K562 (cell line): ENCODE measurements around the gene CTPS1. TPM values are rescaled to one million over a fixed set of nuclear protein-coding genes. Genes with fewer than 3 reads are reported as not detected.

Experiments
- C11orf30 ChIP-seq: fragments of 450-650 bp; IDR thresholded peaks from 2 replicates; pipeline ENCODE4 v1.6.1; 2016; ENCODE audit warnings: low read depth, mild to moderate bottlenecking
- ELF1 ChIP-seq: fragments of 200-800 bp; sonication (Bioruptor generic); IDR thresholded peaks from 2 replicates; pipeline ENCODE4 v1.6.1; 2016; ENCODE audit warnings: missing genetic modification characterization, missing compliant biosample characterization
- MXI1 ChIP-seq: IDR thresholded peaks from 2 replicates; pipeline ENCODE4 v1.6.1; 2011; ENCODE audit warnings: low read depth, mild to moderate bottlenecking, improper control_type of control experiment, low read length
- PML ChIP-seq: IDR thresholded peaks from 2 replicates; pipeline ENCODE4 v1.6.1; 2012; ENCODE audit warnings: low read length, inconsistent platforms
- PYGO2 ChIP-seq: fragments of 450-650 bp; IDR thresholded peaks from 2 replicates; pipeline ENCODE4 v1.6.1; 2016; ENCODE audit warnings: mild to moderate bottlenecking, missing genetic modification characterization, moderate library complexity, missing compliant biosample characterization
- RAD21 ChIP-seq, 2 experiments: fragments of 250-450 bp in 1 of 2; fragments of 450-650 bp in 1 of 2; sonication (Bioruptor Pico) in 1 of 2; formaldehyde crosslinking in 1 of 2; IDR thresholded peaks in 1 of 2; conservative IDR thresholded peaks in 1 of 2; 2 replicates each; pipeline versions ENCODE4 v1.4.0 to v1.8.0; 2020 to 2022; ENCODE audit warnings: mild to moderate bottlenecking in 2 of 2, moderate library complexity in 1 of 2
- RFX7 ChIP-seq: fragments of 250-450 bp; sonication (Bioruptor Pico); IDR thresholded peaks from 2 replicates; pipeline ENCODE4 v1.5.1; 2021; ENCODE audit warnings: mild to moderate bottlenecking
- SIN3B ChIP-seq: fragments of 450-650 bp; IDR thresholded peaks from 2 replicates; pipeline ENCODE4 v1.6.1; 2017; ENCODE audit warnings: low read depth, mild to moderate bottlenecking, moderate library complexity
- SMARCA5 ChIP-seq: fragments of 450-650 bp; IDR thresholded peaks from 2 replicates; pipeline ENCODE4 v1.6.1; 2016
- SNIP1 ChIP-seq: fragments of 450-650 bp; IDR thresholded peaks from 2 replicates; pipeline ENCODE4 v1.7.1; 2017; ENCODE audit warnings: low read depth, mild to moderate bottlenecking
- ZFPM2 ChIP-seq: fragments of 250-450 bp; sonication (Bioruptor Pico); IDR thresholded peaks from 2 replicates; pipeline ENCODE4 v1.5.1; 2022; ENCODE audit warnings: mild to moderate bottlenecking
- ZNF551 ChIP-seq: fragments of 250-450 bp; sonication (Bioruptor Pico); IDR thresholded peaks from 2 replicates; pipeline ENCODE4 v1.5.0; 2021; ENCODE audit warnings: mild to moderate bottlenecking, moderate library complexity
- polyA plus RNA-seq, 8 experiments: library from polyadenylated mRNA; depleted of rRNA in 4 of 8; stranded (reverse) in 5 of 8; unstranded in 3 of 8; fragments of >200 nt; fragmentation: Nextera tagmentation in 2 of 8; fragmentation: Illumina TruSeq in 1 of 8; extraction: Ambion mirVana in 2 of 8; extraction: Trizol in 1 of 8; gene quantifications; 2 replicates each; pipeline versions ENCODE4 v1.2.1 to v1.2.3, GENCODE V29; 2011 to 2014; ENCODE audit warnings: inconsistent platforms in 1 of 8, missing spikeins in 1 of 8
- total RNA-seq, 7 experiments: library from RNA; depleted of rRNA in 6 of 7; stranded (reverse); fragments of >200 nt in 6 of 7; fragmentation: Illumina TruSeq in 2 of 7; extraction: Trizol in 2 of 7; gene quantifications; 2 replicates each; pipeline versions ENCODE4 v1.2.1 to v1.2.3, GENCODE V29; 2011 to 2021; ENCODE audit warnings: low replicate concordance in 1 of 7
- TF ChIP-seq, protein P1 (sequence below): sonication (generic); formaldehyde crosslinking; IDR thresholded peaks from 2 replicates; pipeline ENCODE4 v1.9.0; 2022; ENCODE audit warnings: mild to moderate bottlenecking, missing genetic modification reagents
- TF ChIP-seq, protein P2 (sequence below): fragments of 250-450 bp; sonication (Bioruptor Pico); IDR thresholded peaks from 2 replicates; pipeline ENCODE4 v1.8.0; 2021; ENCODE audit warnings: borderline replicate concordance, mild to moderate bottlenecking, moderate library complexity; ENCODE audit not compliant: poor library complexity, severe bottlenecking
- TF ChIP-seq, protein P3 (sequence below): IDR thresholded peaks from 2 replicates; pipeline ENCODE4 v1.6.1; 2016; ENCODE audit warnings: missing genetic modification characterization, missing compliant biosample characterization
- TF ChIP-seq, protein P4 (sequence below): fragments of 250-450 bp; sonication (Bioruptor Pico); IDR thresholded peaks from 2 replicates; pipeline ENCODE4 v1.8.0; 2022; ENCODE audit warnings: moderate library complexity, mild to moderate bottlenecking, inconsistent platforms
- TF ChIP-seq, protein P5 (sequence below): sonication (generic); formaldehyde crosslinking; IDR thresholded peaks from 2 replicates; pipeline ENCODE4 v1.5.0; 2020; ENCODE audit warnings: missing genetic modification reagents
- TF ChIP-seq, protein P6 (sequence below): fragments of 250-450 bp; sonication (Bioruptor Pico); IDR thresholded peaks from 2 replicates; pipeline ENCODE4 v1.5.0; 2021
- TF ChIP-seq, protein P7 (sequence below): fragments of 250-450 bp; sonication (Bioruptor Pico); IDR thresholded peaks from 2 replicates; pipeline ENCODE4 v1.5.0; 2022; ENCODE audit warnings: mild to moderate bottlenecking

The CTPS1 gene
- total and polyA plus RNA-seq, 9 of the 15 experiments (the other 6 are each of a cell fraction or from before 2014, with no cell fraction given) = 44.4 to 164 (median 87.7) TPM

DNA sequence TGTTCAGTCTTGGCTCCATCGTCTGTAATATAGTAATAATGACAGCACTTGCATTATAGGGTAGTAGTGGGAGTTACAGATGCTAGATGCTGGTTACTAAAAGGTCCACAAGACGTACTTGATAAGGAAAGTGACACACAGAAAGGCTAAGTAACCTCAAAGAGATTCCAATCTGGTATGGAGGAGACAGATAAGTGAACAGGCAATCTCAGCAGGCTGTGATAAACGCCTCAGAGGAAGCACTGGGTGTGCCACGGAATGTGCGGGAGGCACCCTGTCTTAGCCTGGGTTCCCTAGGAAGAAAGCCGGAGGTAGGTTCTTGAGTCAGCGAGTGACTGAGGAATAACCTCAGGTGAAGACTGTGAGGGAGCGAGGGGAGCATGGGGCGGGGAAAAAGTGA lies 4.6 kb upstream of the CTPS1 start (continued):
- TF ChIP-seq, protein P1, sequence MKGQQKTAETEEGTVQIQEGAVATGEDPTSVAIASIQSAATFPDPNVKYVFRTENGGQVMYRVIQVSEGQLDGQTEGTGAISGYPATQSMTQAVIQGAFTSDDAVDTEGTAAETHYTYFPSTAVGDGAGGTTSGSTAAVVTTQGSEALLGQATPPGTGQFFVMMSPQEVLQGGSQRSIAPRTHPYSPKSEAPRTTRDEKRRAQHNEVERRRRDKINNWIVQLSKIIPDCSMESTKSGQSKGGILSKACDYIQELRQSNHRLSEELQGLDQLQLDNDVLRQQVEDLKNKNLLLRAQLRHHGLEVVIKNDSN (CRISPR knock-in tag) = no peak
- TF ChIP-seq ZNF551 = no peak
- TF ChIP-seq, protein P2, sequence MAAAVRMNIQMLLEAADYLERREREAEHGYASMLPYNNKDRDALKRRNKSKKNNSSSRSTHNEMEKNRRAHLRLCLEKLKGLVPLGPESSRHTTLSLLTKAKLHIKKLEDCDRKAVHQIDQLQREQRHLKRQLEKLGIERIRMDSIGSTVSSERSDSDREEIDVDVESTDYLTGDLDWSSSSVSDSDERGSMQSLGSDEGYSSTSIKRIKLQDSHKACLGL (CRISPR knock-in tag) = no peak
- TF ChIP-seq, protein P3, sequence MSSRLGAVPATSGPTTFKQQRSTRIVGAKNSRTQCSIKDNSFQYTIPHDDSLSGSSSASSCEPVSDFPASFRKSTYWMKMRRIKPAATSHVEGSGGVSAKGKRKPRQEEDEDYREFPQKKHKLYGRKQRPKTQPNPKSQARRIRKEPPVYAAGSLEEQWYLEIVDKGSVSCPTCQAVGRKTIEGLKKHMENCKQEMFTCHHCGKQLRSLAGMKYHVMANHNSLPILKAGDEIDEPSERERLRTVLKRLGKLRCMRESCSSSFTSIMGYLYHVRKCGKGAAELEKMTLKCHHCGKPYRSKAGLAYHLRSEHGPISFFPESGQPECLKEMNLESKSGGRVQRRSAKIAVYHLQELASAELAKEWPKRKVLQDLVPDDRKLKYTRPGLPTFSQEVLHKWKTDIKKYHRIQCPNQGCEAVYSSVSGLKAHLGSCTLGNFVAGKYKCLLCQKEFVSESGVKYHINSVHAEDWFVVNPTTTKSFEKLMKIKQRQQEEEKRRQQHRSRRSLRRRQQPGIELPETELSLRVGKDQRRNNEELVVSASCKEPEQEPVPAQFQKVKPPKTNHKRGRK (tag) = no peak
- TF ChIP-seq SIN3B = no peak
- TF ChIP-seq C11orf30 = no peak
- no peak for TF ChIP-seq ZFPM2 (CRISPR knock-in tag)
- TF ChIP-seq PML = peak; percentile 91; the same call in 1 of the 2 replicates
- TF ChIP-seq, protein P4, sequence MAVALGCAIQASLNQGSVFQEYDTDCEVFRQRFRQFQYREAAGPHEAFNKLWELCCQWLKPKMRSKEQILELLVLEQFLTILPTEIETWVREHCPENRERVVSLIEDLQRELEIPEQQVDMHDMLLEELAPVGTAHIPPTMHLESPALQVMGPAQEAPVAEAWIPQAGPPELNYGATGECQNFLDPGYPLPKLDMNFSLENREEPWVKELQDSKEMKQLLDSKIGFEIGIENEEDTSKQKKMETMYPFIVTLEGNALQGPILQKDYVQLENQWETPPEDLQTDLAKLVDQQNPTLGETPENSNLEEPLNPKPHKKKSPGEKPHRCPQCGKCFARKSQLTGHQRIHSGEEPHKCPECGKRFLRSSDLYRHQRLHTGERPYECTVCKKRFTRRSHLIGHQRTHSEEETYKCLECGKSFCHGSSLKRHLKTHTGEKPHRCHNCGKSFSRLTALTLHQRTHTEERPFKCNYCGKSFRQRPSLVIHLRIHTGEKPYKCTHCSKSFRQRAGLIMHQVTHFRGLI = peak; percentile 76; the same call in 1 of the 2 replicates
- 0 out of 4 replicates have a peak, but pooled peaks of 1 of the 2 experiments have one; percentile 19 for TF ChIP-seq RAD21 (CRISPR knock-in tag; conservative IDR thresholded peaks at IDR 0.05 in 1 of 2, IDR thresholded peaks at IDR 0.05 in 1 of 2)
- peak; percentile 9; the same call in 1 of the 2 replicates for TF ChIP-seq ELF1 (tag)
- TF ChIP-seq SMARCA5 = no peak
- TF ChIP-seq PYGO2 = peak; percentile 90
- TF ChIP-seq SNIP1 = no peak
- TF ChIP-seq, protein P5, sequence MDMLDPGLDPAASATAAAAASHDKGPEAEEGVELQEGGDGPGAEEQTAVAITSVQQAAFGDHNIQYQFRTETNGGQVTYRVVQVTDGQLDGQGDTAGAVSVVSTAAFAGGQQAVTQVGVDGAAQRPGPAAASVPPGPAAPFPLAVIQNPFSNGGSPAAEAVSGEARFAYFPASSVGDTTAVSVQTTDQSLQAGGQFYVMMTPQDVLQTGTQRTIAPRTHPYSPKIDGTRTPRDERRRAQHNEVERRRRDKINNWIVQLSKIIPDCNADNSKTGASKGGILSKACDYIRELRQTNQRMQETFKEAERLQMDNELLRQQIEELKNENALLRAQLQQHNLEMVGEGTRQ (CRISPR knock-in tag) = no peak
- TF ChIP-seq MXI1 = no peak
- TF ChIP-seq, protein P6, sequence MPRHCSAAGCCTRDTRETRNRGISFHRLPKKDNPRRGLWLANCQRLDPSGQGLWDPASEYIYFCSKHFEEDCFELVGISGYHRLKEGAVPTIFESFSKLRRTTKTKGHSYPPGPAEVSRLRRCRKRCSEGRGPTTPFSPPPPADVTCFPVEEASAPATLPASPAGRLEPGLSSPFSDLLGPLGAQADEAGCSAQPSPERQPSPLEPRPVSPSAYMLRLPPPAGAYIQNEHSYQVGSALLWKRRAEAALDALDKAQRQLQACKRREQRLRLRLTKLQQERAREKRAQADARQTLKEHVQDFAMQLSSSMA (CRISPR knock-in tag) = no peak
- TF ChIP-seq RFX7 (CRISPR knock-in tag) = no peak
- TF ChIP-seq, protein P7, sequence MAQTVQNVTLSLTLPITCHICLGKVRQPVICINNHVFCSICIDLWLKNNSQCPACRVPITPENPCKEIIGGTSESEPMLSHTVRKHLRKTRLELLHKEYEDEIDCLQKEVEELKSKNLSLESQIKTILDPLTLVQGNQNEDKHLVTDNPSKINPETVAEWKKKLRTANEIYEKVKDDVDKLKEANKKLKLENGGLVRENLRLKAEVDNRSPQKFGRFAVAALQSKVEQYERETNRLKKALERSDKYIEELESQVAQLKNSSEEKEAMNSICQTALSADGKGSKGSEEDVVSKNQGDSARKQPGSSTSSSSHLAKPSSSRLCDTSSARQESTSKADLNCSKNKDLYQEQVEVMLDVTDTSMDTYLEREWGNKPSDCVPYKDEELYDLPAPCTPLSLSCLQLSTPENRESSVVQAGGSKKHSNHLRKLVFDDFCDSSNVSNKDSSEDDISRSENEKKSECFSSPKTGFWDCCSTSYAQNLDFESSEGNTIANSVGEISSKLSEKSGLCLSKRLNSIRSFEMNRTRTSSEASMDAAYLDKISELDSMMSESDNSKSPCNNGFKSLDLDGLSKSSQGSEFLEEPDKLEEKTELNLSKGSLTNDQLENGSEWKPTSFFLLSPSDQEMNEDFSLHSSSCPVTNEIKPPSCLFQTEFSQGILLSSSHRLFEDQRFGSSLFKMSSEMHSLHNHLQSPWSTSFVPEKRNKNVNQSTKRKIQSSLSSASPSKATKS (CRISPR knock-in tag) = no peak
